SK-N-SH (cell line): Measurements from ENCODE around the gene ABCB1.

Experiments
- ELF1 ChIP-seq: IDR thresholded peaks from 2 replicates; pipeline ENCODE4 v1.4.0; 2012
- EP300 ChIP-seq, 2 experiments: IDR thresholded peaks; 2 replicates each; pipeline versions ENCODE4 v1.4.0 to v1.6.1; 2012; ENCODE audit warnings: borderline replicate concordance in 1 of 2, low read depth in 1 of 2, low read length in 1 of 2
- EZH2phosphoT487 ChIP-seq: fragments of 200-600 bp; sonication (generic); IDR thresholded peaks from 2 replicates; pipeline ENCODE4 v1.6.1; 2017; ENCODE audit warnings: low read depth, mixed run types, mild to moderate bottlenecking, antibody characterized with exemption, moderate library complexity, borderline replicate concordance
- FOXJ3 ChIP-seq: sonication (generic); formaldehyde crosslinking; IDR thresholded peaks from 2 replicates; pipeline ENCODE4 v1.5.1; 2020; ENCODE audit warnings: mild to moderate bottlenecking, missing genetic modification reagents
- FOXM1 ChIP-seq: IDR thresholded peaks from 2 replicates; pipeline ENCODE4 v1.4.0; 2012; ENCODE audit warnings: low read depth, mild to moderate bottlenecking
- JUND ChIP-seq: IDR thresholded peaks from 2 replicates; pipeline ENCODE4 v1.4.0; 2012
- NRF1 ChIP-seq: IDR thresholded peaks from 2 replicates; pipeline ENCODE4 v1.6.1; 2012; ENCODE audit warnings: low read depth, mild to moderate bottlenecking, low read length
- POLR2AphosphoS5 ChIP-seq: IDR thresholded peaks from 2 replicates; pipeline ENCODE4 v1.6.1; 2012; ENCODE audit warnings: low read depth, low read length
- RXRA ChIP-seq: IDR thresholded peaks from 2 replicates; pipeline ENCODE4 v1.4.0; 2012; ENCODE audit warnings: low read depth, mild to moderate bottlenecking, borderline replicate concordance
- SIN3A ChIP-seq: IDR thresholded peaks from 2 replicates; pipeline ENCODE4 v1.6.1; 2012; ENCODE audit warnings: low read depth, mild to moderate bottlenecking, low read length, moderate library complexity, borderline replicate concordance
- TAF1 ChIP-seq: IDR thresholded peaks from 2 replicates; pipeline ENCODE4 v1.6.1; 2012; ENCODE audit warnings: low read depth, mild to moderate bottlenecking, low read length, moderate library complexity, borderline replicate concordance
- USF2 ChIP-seq: fragments of 150-350 bp; IDR thresholded peaks from 2 replicates; pipeline ENCODE4 v1.6.1; 2017; ENCODE audit warnings: antibody characterized with exemption, low read length, low read depth, borderline replicate concordance
- TF ChIP-seq, protein P1 (sequence below): fragments of 200-600 bp; sonication (generic); IDR thresholded peaks from 2 replicates; pipeline ENCODE4 v1.6.1; 2017; ENCODE audit warnings: antibody characterized with exemption, mild to moderate bottlenecking, moderate library complexity
- TF ChIP-seq, protein P2 (sequence below): IDR thresholded peaks from 2 replicates; pipeline ENCODE4 v1.4.0; 2012; ENCODE audit warnings: low read depth, borderline replicate concordance

DNA sequence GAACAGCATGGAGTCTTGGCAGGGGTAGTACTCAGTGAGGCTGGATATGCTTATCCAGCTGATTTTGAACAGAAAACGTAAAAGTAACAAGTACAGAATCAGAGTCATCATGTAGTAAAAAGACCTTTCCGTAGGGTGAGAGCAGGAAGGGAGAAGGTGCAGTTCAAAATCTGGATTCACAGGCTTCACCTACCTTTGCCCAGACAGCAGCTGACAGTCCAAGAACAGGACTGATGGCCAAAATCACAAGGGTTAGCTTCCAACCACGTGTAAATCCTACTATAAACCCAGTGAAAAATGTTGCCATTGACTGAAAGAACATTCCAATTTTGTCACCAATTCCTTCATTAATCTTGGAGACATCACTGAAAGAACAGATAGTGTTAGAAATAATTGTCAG is 34.8 kb downstream of the ABCB1 start:
- no peak for TF ChIP-seq FOXM1
- TF ChIP-seq, protein P1, sequence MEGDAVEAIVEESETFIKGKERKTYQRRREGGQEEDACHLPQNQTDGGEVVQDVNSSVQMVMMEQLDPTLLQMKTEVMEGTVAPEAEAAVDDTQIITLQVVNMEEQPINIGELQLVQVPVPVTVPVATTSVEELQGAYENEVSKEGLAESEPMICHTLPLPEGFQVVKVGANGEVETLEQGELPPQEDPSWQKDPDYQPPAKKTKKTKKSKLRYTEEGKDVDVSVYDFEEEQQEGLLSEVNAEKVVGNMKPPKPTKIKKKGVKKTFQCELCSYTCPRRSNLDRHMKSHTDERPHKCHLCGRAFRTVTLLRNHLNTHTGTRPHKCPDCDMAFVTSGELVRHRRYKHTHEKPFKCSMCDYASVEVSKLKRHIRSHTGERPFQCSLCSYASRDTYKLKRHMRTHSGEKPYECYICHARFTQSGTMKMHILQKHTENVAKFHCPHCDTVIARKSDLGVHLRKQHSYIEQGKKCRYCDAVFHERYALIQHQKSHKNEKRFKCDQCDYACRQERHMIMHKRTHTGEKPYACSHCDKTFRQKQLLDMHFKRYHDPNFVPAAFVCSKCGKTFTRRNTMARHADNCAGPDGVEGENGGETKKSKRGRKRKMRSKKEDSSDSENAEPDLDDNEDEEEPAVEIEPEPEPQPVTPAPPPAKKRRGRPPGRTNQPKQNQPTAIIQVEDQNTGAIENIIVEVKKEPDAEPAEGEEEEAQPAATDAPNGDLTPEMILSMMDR = no peak
- TF ChIP-seq NRF1 = no peak
- TF ChIP-seq RXRA = no peak
- no peak for TF ChIP-seq TAF1
- no peak for TF ChIP-seq JUND
- no peak for TF ChIP-seq ELF1
- TF ChIP-seq EP300 (IDR thresholded peaks at IDR 0.05; ENCODE audit: borderline replicate concordance in 1 of 2, low read depth in 1 of 2, low read length in 1 of 2) = no peak
- TF ChIP-seq USF2 = no peak
- TF ChIP-seq SIN3A = no peak
- no peak for TF ChIP-seq FOXJ3 (CRISPR knock-in tag)
- TF ChIP-seq, protein P2, sequence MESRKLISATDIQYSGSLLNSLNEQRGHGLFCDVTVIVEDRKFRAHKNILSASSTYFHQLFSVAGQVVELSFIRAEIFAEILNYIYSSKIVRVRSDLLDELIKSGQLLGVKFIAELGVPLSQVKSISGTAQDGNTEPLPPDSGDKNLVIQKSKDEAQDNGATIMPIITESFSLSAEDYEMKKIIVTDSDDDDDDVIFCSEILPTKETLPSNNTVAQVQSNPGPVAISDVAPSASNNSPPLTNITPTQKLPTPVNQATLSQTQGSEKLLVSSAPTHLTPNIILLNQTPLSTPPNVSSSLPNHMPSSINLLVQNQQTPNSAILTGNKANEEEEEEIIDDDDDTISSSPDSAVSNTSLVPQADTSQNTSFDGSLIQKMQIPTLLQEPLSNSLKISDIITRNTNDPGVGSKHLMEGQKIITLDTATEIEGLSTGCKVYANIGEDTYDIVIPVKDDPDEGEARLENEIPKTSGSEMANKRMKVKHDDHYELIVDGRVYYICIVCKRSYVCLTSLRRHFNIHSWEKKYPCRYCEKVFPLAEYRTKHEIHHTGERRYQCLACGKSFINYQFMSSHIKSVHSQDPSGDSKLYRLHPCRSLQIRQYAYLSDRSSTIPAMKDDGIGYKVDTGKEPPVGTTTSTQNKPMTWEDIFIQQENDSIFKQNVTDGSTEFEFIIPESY = no peak
- no peak for TF ChIP-seq EZH2phosphoT487
- no peak for TF ChIP-seq POLR2AphosphoS5
